ENCODE measurements around the gene EFL1. TPM values are rescaled to one million over a fixed set of nuclear protein-coding genes. Genes with fewer than 3 reads are reported as not detected.

EFL1 gene
- total and polyA plus RNA-seq, 2 donors (not counting 1 experiment from before 2014, with no cell fraction given) = 19.1 to 29.9 TPM

DNA sequence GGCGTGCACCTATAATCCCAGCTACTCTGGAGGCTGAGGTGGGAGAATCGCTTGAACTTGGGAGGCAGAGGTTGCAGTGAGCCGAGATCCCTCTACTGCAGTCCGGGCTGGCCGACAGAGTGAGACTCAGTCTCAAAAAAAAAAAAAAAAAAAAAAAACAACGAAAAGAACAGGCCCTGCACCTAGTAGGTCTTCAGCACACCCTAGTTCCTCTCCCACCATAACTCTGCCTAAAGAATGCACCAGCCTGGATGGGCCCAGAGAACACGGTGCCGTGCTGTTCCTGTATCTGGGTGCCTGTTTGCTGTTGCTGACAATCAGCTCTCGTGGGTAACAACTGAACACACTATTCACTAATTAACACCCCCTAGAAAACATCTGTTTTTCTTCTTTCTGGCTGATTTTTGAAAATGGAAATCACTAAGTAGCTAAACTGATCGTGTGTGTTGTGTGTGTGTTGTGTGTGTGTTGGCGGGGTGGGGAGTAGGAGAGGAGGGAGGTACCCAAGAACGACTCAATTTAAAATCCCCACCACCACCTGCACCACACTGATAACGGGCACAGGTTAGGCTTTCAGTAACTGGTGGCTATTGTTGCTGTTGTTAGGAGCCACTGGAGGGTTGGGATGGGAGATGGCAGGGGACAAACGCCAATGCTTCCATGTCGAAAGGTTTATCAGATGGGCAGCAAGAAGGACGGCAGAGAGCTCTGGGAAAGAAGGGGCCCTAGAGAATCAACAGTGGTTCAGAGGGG, 176.1 kb downstream of the EFL1 start:
- Histone ChIP-seq H3K4me1 (ENCODE audit: control insufficient read depth, extremely low read depth, insufficient read depth, low read length) (no peaks in the 10 kb centered on the region), H3K4me2 (ENCODE audit: extremely low read depth, insufficient read depth, low read length) (no peak overlapping the region), H3K36me3 (ENCODE audit: control insufficient read depth, insufficient read depth, low read length) (no peaks in the 10 kb centered on the region), H3K9ac (ENCODE audit: insufficient read depth, low read length) (no peak overlapping the region), H3K4me3 (replicated peaks in 1 of 4; ENCODE audit: control extremely low read depth in 1 of 4, insufficient read depth in 1 of 4, low read depth in 3 of 4, low read length in 4 of 4) (no peak overlapping the region), H4K20me1 (ENCODE audit: control insufficient read depth, extremely low read depth, insufficient read depth, low read length) (no peaks in the 10 kb centered on the region), H3K9me3 (ENCODE audit: control insufficient read depth, insufficient read depth, low read depth, low read length) (no peaks in the 10 kb centered on the region), H3K79me2 (ENCODE audit: control insufficient read depth, insufficient read depth, low read length) (no peaks in the 10 kb centered on the region), H3K27me3 (ENCODE audit: control insufficient read depth, insufficient read depth, low read length) (peaks cover 3% of the 10 kb centered on the region), H2AFZ (ENCODE audit: low read length) (no peak overlapping the region), H3K27ac (ENCODE audit: insufficient read depth, low read length) (no peak overlapping the region)
- no peak for DNase-seq (ENCODE audit: low read depth in 2 of 2)
- TF ChIP-seq EZH2 (IDR thresholded peaks at IDR 0.05; ENCODE audit: low read length, missing control alignments) = no peak
- TF ChIP-seq, protein P1, sequence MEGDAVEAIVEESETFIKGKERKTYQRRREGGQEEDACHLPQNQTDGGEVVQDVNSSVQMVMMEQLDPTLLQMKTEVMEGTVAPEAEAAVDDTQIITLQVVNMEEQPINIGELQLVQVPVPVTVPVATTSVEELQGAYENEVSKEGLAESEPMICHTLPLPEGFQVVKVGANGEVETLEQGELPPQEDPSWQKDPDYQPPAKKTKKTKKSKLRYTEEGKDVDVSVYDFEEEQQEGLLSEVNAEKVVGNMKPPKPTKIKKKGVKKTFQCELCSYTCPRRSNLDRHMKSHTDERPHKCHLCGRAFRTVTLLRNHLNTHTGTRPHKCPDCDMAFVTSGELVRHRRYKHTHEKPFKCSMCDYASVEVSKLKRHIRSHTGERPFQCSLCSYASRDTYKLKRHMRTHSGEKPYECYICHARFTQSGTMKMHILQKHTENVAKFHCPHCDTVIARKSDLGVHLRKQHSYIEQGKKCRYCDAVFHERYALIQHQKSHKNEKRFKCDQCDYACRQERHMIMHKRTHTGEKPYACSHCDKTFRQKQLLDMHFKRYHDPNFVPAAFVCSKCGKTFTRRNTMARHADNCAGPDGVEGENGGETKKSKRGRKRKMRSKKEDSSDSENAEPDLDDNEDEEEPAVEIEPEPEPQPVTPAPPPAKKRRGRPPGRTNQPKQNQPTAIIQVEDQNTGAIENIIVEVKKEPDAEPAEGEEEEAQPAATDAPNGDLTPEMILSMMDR (conservative IDR thresholded peaks at IDR 0.05 in 1 of 2, IDR thresholded peaks at IDR 0.05 in 1 of 2; ENCODE audit: low read depth in 1 of 2, low read length in 2 of 2) = no peak

DNA sequence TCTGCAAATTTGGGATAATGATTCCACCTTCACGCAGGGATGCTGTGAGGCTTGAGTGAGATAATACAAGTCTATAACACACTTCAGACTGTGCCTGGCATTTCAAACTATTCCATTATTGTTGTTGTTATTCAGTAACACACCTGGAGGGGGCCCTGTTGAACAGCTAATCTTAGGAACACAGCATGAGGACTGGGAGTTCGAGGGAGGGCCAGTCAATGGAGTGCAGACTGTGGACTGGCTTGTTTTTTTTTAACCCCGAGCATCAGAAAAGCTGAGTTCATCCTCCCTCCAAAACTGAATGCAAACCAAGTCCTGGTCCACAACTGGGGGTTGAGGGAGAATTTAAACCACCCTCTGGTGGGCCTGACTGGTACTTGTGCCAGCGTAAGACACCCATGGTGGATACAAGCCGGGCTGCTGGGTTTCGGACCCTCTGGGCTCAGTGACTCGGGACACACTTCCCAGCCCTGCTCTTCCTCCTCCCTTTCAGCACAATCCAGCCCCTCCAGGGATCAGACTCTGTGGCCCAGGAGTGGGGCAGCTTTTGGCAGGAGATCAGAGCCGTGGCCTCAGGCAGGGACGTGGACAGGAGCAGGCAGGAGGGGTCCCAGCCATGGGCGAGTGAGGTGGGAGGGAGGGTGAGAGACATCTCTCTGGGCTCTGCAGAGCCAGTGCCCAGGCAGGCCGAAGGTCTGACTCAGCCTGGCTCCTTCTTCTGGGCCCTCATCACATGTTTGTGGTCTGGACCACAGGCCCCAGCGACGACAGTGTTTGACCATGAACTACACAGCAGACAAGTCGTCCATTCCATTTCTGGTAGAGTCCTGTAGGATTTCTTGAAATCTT, 180.4 kb downstream of the EFL1 start:
- Histone ChIP-seq H4K20me1 (ENCODE audit: control insufficient read depth, extremely low read depth, insufficient read depth, low read length) (no peaks in the 10 kb centered on the region), H3K4me3 (replicated peaks in 1 of 4; ENCODE audit: control extremely low read depth in 1 of 4, insufficient read depth in 1 of 4, low read depth in 3 of 4, low read length in 4 of 4) (no peak overlapping the region), H3K27me3 (ENCODE audit: control insufficient read depth, insufficient read depth, low read length) (peaks cover 3% of the 10 kb centered on the region), H3K9ac (ENCODE audit: insufficient read depth, low read length) (no peak overlapping the region), H3K27ac (ENCODE audit: insufficient read depth, low read length) (peak overlapping the region; percentile 36), H3K9me3 (ENCODE audit: control insufficient read depth, insufficient read depth, low read depth, low read length) (no peaks in the 10 kb centered on the region), H3K4me1 (ENCODE audit: control insufficient read depth, extremely low read depth, insufficient read depth, low read length) (no peaks in the 10 kb centered on the region), H2AFZ (ENCODE audit: low read length) (peak overlapping the region; percentile 29), H3K36me3 (ENCODE audit: control insufficient read depth, insufficient read depth, low read length) (no peaks in the 10 kb centered on the region), H3K4me2 (ENCODE audit: extremely low read depth, insufficient read depth, low read length) (no peak overlapping the region), H3K79me2 (ENCODE audit: control insufficient read depth, insufficient read depth, low read length) (no peaks in the 10 kb centered on the region)
- TF ChIP-seq, protein P1 (conservative IDR thresholded peaks at IDR 0.05 in 1 of 2, IDR thresholded peaks at IDR 0.05 in 1 of 2; ENCODE audit: low read depth in 1 of 2, low read length in 2 of 2) = peak; percentile 10 to 31
- TF ChIP-seq EZH2 (IDR thresholded peaks at IDR 0.05; ENCODE audit: low read length, missing control alignments) = no peak
- DNase-seq (ENCODE audit: low read depth in 2 of 2) = peak; percentile 86 to 98

DNA sequence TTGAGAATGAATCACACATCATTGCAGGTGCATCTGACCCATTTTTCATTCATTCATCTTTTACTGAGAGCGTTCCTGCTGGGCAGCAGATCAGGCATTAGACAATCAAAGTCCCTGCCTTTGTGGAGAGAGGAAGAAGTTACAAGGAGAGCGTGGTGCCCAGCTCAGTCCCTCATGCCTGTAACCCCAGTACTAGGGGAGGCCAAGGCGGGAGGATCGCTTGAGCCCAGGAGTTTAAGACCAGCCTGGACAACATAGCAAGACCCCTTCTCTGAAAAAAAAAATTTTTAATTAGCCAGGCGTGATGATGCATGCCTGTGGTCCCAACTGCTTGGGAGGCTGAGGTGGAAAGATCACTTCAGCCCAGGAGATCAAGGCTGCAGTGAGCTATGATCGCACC, 181.8 kb downstream of the EFL1 start:
- Histone ChIP-seq H4K20me1 (ENCODE audit: control insufficient read depth, extremely low read depth, insufficient read depth, low read length) (no peaks in the 10 kb centered on the region), H3K27me3 (ENCODE audit: control insufficient read depth, insufficient read depth, low read length) (peaks cover 3% of the 10 kb centered on the region), H3K9me3 (ENCODE audit: control insufficient read depth, insufficient read depth, low read depth, low read length) (no peaks in the 10 kb centered on the region), H3K4me1 (ENCODE audit: control insufficient read depth, extremely low read depth, insufficient read depth, low read length) (no peaks in the 10 kb centered on the region), H2AFZ (ENCODE audit: low read length) (no peak overlapping the region), H3K4me3 (replicated peaks in 1 of 4; ENCODE audit: control extremely low read depth in 1 of 4, insufficient read depth in 1 of 4, low read depth in 3 of 4, low read length in 4 of 4) (no peak overlapping the region), H3K79me2 (ENCODE audit: control insufficient read depth, insufficient read depth, low read length) (no peaks in the 10 kb centered on the region), H3K27ac (ENCODE audit: insufficient read depth, low read length) (no peak overlapping the region), H3K36me3 (ENCODE audit: control insufficient read depth, insufficient read depth, low read length) (no peaks in the 10 kb centered on the region), H3K4me2 (ENCODE audit: extremely low read depth, insufficient read depth, low read length) (no peak overlapping the region), H3K9ac (ENCODE audit: insufficient read depth, low read length) (no peak overlapping the region)
- no peak for DNase-seq (ENCODE audit: low read depth in 2 of 2)
- TF ChIP-seq EZH2 (IDR thresholded peaks at IDR 0.05; ENCODE audit: low read length, missing control alignments) = no peak

Other genes with a start within 250 kb of the EFL1 start
- 5.9 and 8.1 TPM in 2 replicates for gene MEX3B, start 216.7 kb downstream of the EFL1 start, total RNA-seq
- gene MEX3B, start 216.7 kb downstream of the EFL1 start, polyA plus RNA-seq = 2.2 and 2.6 TPM in 2 replicates
- 0.66 and 1.8 TPM in 2 replicates for gene SAXO2, start 84 bp upstream of the EFL1 start, total RNA-seq
- 0.36 and 0.58 TPM in 2 replicates for gene SAXO2, start 84 bp upstream of the EFL1 start, polyA plus RNA-seq
- gene GOLGA6L10, start 86.7 kb upstream of the EFL1 start, total RNA-seq = 0.26 and 0.99 TPM in 2 replicates
- gene GOLGA6L10, start 86.7 kb upstream of the EFL1 start, polyA plus RNA-seq = 0.16 and 0.20 TPM in 2 replicates
- 1.5 TPM in 2 replicates for gene GOLGA6L9, start 167.1 kb upstream of the EFL1 start, total RNA-seq
- 0.81 and 0.89 TPM in 2 replicates for gene GOLGA6L9, start 167.1 kb upstream of the EFL1 start, polyA plus RNA-seq

Measured in fibroblast of lung (primary cell).